ENCODE results near the gene PIK3R2.

GRCh38 chr19:18121166-18121565 lies 31.8 kb upstream of the PIK3R2 start:
- TF ChIP-seq, protein P1, sequence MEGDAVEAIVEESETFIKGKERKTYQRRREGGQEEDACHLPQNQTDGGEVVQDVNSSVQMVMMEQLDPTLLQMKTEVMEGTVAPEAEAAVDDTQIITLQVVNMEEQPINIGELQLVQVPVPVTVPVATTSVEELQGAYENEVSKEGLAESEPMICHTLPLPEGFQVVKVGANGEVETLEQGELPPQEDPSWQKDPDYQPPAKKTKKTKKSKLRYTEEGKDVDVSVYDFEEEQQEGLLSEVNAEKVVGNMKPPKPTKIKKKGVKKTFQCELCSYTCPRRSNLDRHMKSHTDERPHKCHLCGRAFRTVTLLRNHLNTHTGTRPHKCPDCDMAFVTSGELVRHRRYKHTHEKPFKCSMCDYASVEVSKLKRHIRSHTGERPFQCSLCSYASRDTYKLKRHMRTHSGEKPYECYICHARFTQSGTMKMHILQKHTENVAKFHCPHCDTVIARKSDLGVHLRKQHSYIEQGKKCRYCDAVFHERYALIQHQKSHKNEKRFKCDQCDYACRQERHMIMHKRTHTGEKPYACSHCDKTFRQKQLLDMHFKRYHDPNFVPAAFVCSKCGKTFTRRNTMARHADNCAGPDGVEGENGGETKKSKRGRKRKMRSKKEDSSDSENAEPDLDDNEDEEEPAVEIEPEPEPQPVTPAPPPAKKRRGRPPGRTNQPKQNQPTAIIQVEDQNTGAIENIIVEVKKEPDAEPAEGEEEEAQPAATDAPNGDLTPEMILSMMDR (IDR thresholded peaks at IDR 0.05) = no peak
- no peak for TF ChIP-seq POLR2A (IDR thresholded peaks at IDR 0.05)
